ENCODE results near the gene ANKRD23. TPM values are rescaled to one million over a fixed set of nuclear protein-coding genes. Genes with fewer than 3 reads are reported as not detected.

The ANKRD23 gene
- polyA plus RNA-seq, 1 of the 3 experiments (the other 2 are of a cell fraction) = 3.1 TPM

DNA sequence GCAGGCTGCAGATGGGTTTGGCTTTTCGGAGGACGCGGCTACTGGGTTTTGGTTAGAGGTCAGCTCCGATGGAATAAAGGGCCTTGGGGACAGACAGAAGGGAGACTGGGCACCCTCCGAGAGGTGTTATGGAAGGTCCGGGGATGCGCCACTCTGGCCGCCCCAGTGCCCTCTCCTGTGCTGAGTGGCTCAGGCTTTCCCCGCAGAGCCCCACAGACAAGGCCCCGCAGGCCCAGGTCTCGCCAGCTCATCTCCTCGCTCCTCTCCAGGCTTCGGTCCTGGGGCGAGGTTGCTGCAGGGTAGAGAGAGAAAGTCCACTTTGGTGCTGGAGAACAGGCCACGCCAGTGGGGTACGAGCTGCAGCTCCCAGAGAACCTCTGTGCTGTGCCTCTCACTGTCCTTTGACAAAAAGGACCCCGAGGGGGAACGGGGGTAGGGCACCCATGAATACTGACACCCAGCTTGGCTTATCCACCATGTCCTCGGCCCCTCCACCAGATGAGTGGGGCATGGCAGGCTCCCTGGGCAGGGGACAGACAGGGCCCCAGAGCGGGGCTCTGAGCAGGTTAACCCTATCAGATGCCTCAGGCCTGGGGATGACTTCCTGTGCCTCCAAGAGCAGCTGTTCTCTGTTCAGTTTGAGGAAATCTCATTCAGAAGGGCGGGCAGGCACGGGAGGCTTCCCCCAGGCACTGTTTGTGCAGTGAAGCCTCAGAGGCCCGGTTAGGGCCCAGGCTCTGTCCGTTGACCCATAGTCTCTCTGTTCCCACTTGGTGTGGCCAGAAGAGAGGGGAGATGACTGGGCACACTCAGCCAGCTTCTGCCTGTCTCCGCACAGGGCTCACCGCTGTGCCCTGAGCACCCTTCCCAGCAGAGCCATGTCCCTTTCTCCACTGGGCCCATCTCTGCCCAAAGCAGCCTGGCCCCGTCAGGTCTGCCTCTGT is 43.5 kb downstream of the ANKRD23 start (continued):
- TF ChIP-seq MEF2A (IDR thresholded peaks at IDR 0.05; ENCODE audit: borderline replicate concordance, low read depth) (no peak), PBX3 (IDR thresholded peaks at IDR 0.05) (no peak), GATA2 (CRISPR knock-in tag; IDR thresholded peaks at IDR 0.05) (no peak), NRF1 (IDR thresholded peaks at IDR 0.05; ENCODE audit: low read depth, low read length) (no peak)
- TF ChIP-seq, protein P1, sequence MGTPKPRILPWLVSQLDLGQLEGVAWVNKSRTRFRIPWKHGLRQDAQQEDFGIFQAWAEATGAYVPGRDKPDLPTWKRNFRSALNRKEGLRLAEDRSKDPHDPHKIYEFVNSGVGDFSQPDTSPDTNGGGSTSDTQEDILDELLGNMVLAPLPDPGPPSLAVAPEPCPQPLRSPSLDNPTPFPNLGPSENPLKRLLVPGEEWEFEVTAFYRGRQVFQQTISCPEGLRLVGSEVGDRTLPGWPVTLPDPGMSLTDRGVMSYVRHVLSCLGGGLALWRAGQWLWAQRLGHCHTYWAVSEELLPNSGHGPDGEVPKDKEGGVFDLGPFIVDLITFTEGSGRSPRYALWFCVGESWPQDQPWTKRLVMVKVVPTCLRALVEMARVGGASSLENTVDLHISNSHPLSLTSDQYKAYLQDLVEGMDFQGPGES (IDR thresholded peaks at IDR 0.05; ENCODE audit: low read depth, low read length) = no peak

GRCh38 chr2:96799623-96799935 is 44.2 kb downstream of the ANKRD23 start:
- H3K27ac ChIP-seq (ENCODE audit: low read depth in 2 of 2, low read length in 1 of 2) = no peak overlapping the region; a peak in 1 of 4 replicates
- WGBS (ENCODE audit: low lambda C conversion rate) = 94% methylated on average over 8 of the region's 8 CpGs
- no peaks in the 10 kb centered on the region for H3K36me3 ChIP-seq (replicated peaks in 1 of 2; ENCODE audit: control insufficient read depth in 1 of 2, insufficient read depth in 2 of 2, low read length in 1 of 2)
- DNase-seq = no peak
- ChIA-PET POLR2A (no interaction called here), CTCF (interaction anchor here (0.9 to 4.1 kb wide), 7 partner anchors 15 to 100 kb away, joined by 3 to 31 read pairs (median 12); partner anchors contain the start of genes ANKRD39 and CNNM3)
- no peak overlapping the region for H3K4me2 ChIP-seq
- H3K4me1 ChIP-seq (ENCODE audit: control insufficient read depth in 1 of 2, insufficient read depth in 2 of 2, low read depth in 1 of 2, low read length in 1 of 2) = peaks cover 0 to 12% of the 10 kb centered on the region in 2 experiments; a peak in 1 of 4 replicates
- H3K9ac ChIP-seq = no peak overlapping the region
- H3K9me3 ChIP-seq = no peaks in the 10 kb centered on the region
- H3K4me3 ChIP-seq (ENCODE audit: low read depth in 2 of 2, low read length in 1 of 2) = no peak overlapping the region
- no peaks in the 10 kb centered on the region for H3K27me3 ChIP-seq (ENCODE audit: insufficient read depth)
- no peaks in the 10 kb centered on the region for H3K79me2 ChIP-seq (ENCODE audit: insufficient read depth)
- H4K20me1 ChIP-seq (ENCODE audit: insufficient read depth) = no peaks in the 10 kb centered on the region
- no peaks in the 10 kb centered on the region for H3K9me2 ChIP-seq
- H3F3A ChIP-seq (replicated peaks; ENCODE audit: insufficient read depth) = no peaks in the 10 kb centered on the region
- TF ChIP-seq SMC3 (IDR thresholded peaks at IDR 0.05; ENCODE audit: low read depth, low read length) (no peak), MXI1 (IDR thresholded peaks at IDR 0.05; ENCODE audit: low read depth, low read length) (no peak)
- H2AFZ ChIP-seq (ENCODE audit: low read depth) = no peak overlapping the region

DNA sequence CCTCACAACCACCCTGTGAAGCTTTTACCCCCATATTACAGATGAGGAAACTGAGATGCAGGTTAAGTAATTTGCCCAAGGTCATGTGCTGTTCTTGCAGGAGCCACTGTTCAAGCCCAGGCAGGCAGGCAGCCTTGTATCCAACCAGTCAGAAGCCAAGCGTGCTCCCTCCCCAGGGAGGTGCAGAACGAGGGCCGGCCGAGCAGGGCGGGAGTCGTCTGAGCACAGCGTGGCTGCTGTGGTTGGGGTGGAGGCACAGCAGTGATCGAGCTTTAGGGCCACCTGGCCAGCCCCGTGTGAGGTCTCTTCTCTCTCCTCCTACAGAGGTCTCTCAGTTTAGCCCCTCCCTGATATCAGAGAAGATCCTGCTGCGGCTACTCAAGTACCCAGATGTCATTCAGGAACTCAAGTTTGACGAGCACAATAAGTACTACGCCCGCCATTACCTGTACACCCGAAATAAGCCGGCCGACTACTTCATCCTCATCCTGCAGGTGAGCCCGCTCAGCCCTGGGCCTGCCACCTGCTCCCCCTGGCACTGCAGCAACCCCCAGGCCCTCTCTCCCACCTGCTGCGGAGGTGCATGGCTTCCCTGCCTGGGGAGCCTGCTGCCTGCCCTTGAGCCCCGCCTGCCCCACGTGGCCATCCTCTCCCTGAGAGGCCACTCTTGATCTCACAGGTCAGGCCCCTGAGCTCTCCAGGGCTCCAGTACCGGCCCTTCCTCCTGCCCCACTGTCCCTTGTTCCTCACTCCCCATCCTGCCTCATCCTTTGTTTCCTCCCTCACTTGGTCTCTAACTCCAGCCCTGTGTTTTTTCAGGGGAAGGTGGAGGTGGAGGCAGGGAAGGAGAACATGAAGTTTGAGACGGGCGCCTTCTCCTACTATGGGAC is 44.8 kb downstream of the ANKRD23 start:
- Histone ChIP-seq H3K36me3 (replicated peaks in 1 of 2; ENCODE audit: control insufficient read depth in 1 of 2, insufficient read depth in 2 of 2, low read length in 1 of 2) (no peaks in the 10 kb centered on the region), H3K9me3 (no peaks in the 10 kb centered on the region), H3F3A (replicated peaks; ENCODE audit: insufficient read depth) (no peaks in the 10 kb centered on the region), H3K4me2 (no peak overlapping the region), H4K20me1 (ENCODE audit: insufficient read depth) (no peaks in the 10 kb centered on the region), H3K4me1 (ENCODE audit: control insufficient read depth in 1 of 2, insufficient read depth in 2 of 2, low read depth in 1 of 2, low read length in 1 of 2) (peaks cover 0 to 12% of the 10 kb centered on the region in 2 experiments; a peak in 1 of 4 replicates), H3K79me2 (ENCODE audit: insufficient read depth) (no peaks in the 10 kb centered on the region), H2AFZ (ENCODE audit: low read depth) (no peak overlapping the region), H3K9ac (no peak overlapping the region), H3K27ac (ENCODE audit: low read depth in 2 of 2, low read length in 1 of 2) (no peak overlapping the region), H3K9me2 (no peaks in the 10 kb centered on the region), H3K27me3 (ENCODE audit: insufficient read depth) (no peaks in the 10 kb centered on the region), H3K4me3 (ENCODE audit: low read depth in 2 of 2, low read length in 1 of 2) (no peak overlapping the region)
- CTCF ChIA-PET = interaction anchor here (0.9 to 4.1 kb wide), 4 partner anchors 16 to 68 kb away, joined by 3 to 31 read pairs (median 18); partner anchors contain the start of genes ANKRD39 and CNNM3
- 97% methylated on average over 11 of the region's 23 CpGs for WGBS (ENCODE audit: low lambda C conversion rate)
- DNase-seq = peak; percentile 11
- POLR2A ChIA-PET = no interaction called here
- TF ChIP-seq RXRA (IDR thresholded peaks at IDR 0.05; ENCODE audit: borderline replicate concordance, low read depth) = no peak
- no peak for TF ChIP-seq PBX3 (IDR thresholded peaks at IDR 0.05)
- TF ChIP-seq TAF1 (IDR thresholded peaks at IDR 0.05; ENCODE audit: borderline replicate concordance, low read depth, low read length) = no peak
